ENCODE data around the gene ITPRID2.

The ITPRID2 gene

DNA sequence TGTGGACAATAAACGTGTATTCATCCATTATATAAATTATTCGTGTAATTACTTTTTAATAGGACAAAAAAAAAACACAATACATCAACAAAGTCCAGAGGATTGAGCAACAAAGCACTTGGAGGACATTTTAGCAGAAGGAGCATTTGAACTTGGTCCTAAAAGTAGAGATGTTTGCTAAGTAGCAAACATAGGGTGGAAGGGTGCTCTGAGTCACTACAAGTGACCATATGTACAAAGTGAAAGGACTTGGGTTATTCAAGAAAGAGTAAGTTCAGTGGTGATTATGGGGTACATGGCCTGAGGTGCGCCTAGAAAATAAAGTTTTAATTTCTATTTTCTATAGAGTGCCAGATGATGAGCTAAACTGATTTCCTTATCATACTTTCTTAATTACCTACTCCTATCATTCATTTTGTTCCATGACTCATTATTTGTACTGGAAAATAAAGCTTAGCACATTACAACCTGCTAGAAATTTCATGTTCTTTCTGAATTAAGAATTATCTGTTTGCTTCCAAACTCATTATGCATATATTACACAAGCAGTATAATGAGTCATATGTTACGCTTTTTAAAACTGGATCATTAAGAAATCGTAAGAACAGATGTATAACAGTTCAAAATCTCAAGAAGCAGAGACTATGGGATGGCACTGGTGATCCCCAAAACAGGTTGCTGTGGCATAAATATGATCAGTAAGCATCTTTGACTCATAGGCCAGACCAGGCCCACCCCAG is 81.1 kb downstream of the ITPRID2 start:
- TF ChIP-seq, protein P1, sequence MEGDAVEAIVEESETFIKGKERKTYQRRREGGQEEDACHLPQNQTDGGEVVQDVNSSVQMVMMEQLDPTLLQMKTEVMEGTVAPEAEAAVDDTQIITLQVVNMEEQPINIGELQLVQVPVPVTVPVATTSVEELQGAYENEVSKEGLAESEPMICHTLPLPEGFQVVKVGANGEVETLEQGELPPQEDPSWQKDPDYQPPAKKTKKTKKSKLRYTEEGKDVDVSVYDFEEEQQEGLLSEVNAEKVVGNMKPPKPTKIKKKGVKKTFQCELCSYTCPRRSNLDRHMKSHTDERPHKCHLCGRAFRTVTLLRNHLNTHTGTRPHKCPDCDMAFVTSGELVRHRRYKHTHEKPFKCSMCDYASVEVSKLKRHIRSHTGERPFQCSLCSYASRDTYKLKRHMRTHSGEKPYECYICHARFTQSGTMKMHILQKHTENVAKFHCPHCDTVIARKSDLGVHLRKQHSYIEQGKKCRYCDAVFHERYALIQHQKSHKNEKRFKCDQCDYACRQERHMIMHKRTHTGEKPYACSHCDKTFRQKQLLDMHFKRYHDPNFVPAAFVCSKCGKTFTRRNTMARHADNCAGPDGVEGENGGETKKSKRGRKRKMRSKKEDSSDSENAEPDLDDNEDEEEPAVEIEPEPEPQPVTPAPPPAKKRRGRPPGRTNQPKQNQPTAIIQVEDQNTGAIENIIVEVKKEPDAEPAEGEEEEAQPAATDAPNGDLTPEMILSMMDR (conservative IDR thresholded peaks at IDR 0.05; ENCODE audit: low read depth, low read length) = no peak
- no peak overlapping the region for H3K4me3 ChIP-seq (ENCODE audit: low read length)
- DNase-seq (ENCODE audit: low read depth) = no peak

DNA sequence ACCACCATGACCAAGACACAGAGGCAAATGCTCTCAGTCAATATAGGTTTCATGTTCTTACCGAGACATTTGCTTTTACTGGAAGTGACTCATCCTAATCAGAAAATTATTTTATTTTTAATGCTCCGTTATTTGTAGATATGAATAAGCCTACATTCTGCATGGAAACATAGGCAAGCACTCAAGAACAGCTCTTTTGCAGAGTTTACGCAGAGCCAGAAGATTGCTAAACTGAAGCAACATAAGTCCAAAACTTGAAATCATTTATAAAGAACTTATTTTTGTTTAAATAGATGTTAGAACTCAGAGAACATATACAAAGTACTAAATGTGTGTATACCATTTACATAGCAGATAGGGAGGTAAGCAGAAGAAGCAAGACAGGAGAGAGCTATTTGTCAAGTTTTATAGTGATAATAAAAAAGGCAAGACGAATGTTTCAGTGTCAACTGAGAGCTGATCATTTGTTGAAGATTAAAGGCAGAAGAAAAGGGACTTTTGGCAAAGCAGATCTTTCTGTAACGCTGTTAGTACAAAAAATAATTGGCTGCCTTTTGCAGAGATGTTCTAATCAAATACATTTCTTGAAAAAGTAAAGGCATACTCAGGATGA is 81.7 kb downstream of the ITPRID2 start:
- no peak for DNase-seq (ENCODE audit: low read depth)
- TF ChIP-seq, protein P1 (conservative IDR thresholded peaks at IDR 0.05; ENCODE audit: low read depth, low read length) = no peak
- H3K4me3 ChIP-seq (ENCODE audit: low read length) = no peak overlapping the region

DNA sequence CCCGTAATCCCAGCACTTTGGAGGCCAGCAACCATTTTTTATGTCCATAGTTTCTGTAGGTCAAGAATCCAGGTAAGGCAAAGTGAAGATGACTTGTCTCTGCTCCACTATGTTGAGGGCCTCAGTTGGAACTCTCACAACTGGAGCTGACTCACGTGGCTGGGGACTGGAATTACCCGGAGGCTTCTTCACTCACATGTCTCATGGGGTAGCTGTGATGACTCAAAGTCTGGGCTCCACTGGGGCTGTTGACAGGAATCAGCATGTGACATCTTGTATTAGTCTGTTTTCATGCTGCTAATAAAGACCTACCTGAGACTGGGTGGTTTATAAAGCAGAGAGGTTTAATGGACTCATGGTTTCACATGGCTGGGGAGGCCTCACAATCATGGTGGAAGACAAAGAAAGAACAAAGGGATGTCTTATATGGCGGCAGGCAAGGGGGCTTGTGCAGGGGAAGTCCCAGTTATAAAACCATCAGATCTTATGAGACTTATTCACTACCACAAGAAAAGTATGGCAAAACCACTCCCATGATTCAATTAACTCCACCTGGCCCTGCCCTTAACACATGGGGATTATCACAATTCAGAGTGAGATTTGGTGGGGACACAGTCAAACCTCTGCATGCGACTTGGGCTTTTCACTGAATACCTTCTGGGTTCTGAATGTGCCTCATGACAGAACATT is 86.3 kb downstream of the ITPRID2 start:
- TF ChIP-seq, protein P1 (conservative IDR thresholded peaks at IDR 0.05; ENCODE audit: low read depth, low read length) = no peak
- no peak for DNase-seq (ENCODE audit: low read depth)
- no peak overlapping the region for H3K4me3 ChIP-seq (ENCODE audit: low read length)

DNA sequence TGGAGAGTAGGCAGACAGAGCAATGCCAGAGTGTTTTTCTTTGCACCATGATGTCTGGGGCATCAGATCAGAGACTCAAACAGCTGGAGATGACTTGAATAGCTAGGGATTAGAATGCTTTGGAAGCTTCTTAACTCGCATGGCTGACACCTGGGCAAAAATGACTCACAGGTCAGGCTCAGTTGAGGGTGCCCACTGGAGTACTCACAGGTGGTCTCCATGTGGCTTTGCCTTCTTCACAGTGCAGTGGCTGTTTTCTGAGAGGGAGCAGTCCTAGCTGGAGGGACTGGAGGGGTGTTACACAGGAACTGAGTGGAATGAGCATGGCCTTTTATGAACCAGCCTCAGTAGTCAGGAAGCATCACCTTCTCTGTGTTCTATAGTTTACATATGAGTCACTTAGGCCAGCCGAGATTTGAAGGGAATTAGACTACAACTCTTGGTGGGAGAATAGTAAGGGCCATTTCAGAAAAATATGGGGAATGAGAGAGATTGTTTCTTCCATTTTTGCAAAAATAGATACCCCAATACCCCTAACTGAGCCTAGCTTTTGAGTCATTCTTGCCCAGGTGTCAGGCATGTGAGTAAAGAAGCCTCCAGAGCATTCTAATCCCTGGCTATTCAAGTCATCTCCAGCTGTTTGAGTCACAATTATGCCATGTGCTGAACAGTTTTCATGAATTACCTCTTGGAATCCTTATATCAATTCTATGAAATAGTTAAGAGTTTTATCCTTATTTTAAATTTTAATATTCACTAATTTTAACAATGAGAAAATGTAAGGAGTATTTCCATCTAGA is 87.0 kb downstream of the ITPRID2 start:
- no peak for DNase-seq (ENCODE audit: low read depth)
- TF ChIP-seq, protein P1 (conservative IDR thresholded peaks at IDR 0.05; ENCODE audit: low read depth, low read length) = no peak
- H3K4me3 ChIP-seq (ENCODE audit: low read length) = no peak overlapping the region

All from retinal pigment epithelial cell (primary cell).